Measurements from ENCODE around the gene NPAS2. TPM values are rescaled to one million over a fixed set of nuclear protein-coding genes. Genes with fewer than 3 reads are reported as not detected.

Gene NPAS2
- polyA plus RNA-seq, 1 donor (not counting 4 experiments of a cell fraction or from before 2014, with no cell fraction given) = 17.7 TPM

- H3K27ac ChIP-seq (ENCODE audit: control insufficient read depth, insufficient read depth, low read length) = no peak overlapping the region
- FAIRE-seq = no peak
Observed at GRCh38 chr2:100859902-100860301, 40.0 kb downstream of the NPAS2 start.

GRCh38 chr2:100861340-100861739, 41.4 kb downstream of the NPAS2 start:
- no peaks in the 10 kb centered on the region for H4K20me1 ChIP-seq (ENCODE audit: control insufficient read depth, extremely low read depth, insufficient read depth, low read length)
- no peak overlapping the region for H3K4me3 ChIP-seq (ENCODE audit: control insufficient read depth in 2 of 3, extremely low read depth in 1 of 3, insufficient read depth in 2 of 3, low read depth in 1 of 3, low read length in 3 of 3)
- peaks cover 38% of the 10 kb centered on the region for H3K79me2 ChIP-seq (ENCODE audit: control insufficient read depth, insufficient read depth, low read length)
- no peaks in the 10 kb centered on the region for H3K9me3 ChIP-seq (ENCODE audit: control insufficient read depth, low read depth, low read length)
- H3K27ac ChIP-seq (ENCODE audit: control insufficient read depth, insufficient read depth, low read length) = no peak overlapping the region
- no peak overlapping the region for H2AFZ ChIP-seq (ENCODE audit: control insufficient read depth, low read length)
- dilution Hi-C loops (cut with MboI; ENCODE audit: extremely low pct_ligation_motif_present, low sequenced_read_pairs) = no loop called here
- FAIRE-seq = no peak
- DNase-seq (ENCODE audit: low read depth, low spot score) = no peak
- no peaks in the 10 kb centered on the region for H3K27me3 ChIP-seq (ENCODE audit: control insufficient read depth, extremely low read depth, insufficient read depth, low read length)
- peaks cover 4% of the 10 kb centered on the region for H3K4me1 ChIP-seq (ENCODE audit: control insufficient read depth, extremely low read depth, insufficient read depth, low read length)
- no peaks in the 10 kb centered on the region for H3K9me1 ChIP-seq (ENCODE audit: control insufficient read depth, extremely low read depth, insufficient read depth, low read length)
- no peak overlapping the region for H3K9ac ChIP-seq (ENCODE audit: control insufficient read depth, extremely low read depth, insufficient read depth, low read length)
- TF ChIP-seq CTCF (optimal IDR thresholded peaks at IDR 0.05 in 1 of 3, IDR thresholded peaks at IDR 0.05 in 1 of 3, conservative IDR thresholded peaks at IDR 0.05 in 1 of 3; ENCODE audit: extremely low read depth in 1 of 3, insufficient read depth in 2 of 3, low read length in 3 of 3) (no peak), EZH2 (IDR thresholded peaks at IDR 0.05; ENCODE audit: low read length) (no peak)
- H3K36me3 ChIP-seq (ENCODE audit: control insufficient read depth in 2 of 2, extremely low read depth in 1 of 2, insufficient read depth in 2 of 2, low read length in 2 of 2) = peaks cover 0 to 4% of the 10 kb centered on the region in 2 experiments
- H3K4me2 ChIP-seq (ENCODE audit: control insufficient read depth, extremely low read depth, insufficient read depth, low read depth, low read length) = no peak overlapping the region

More at GRCh38 chr2:100859902-100860301, 40.0 kb downstream of the NPAS2 start:
- H3K9me1 ChIP-seq (ENCODE audit: control insufficient read depth, extremely low read depth, insufficient read depth, low read length) = no peaks in the 10 kb centered on the region
- H3K79me2 ChIP-seq (ENCODE audit: control insufficient read depth, insufficient read depth, low read length) = peaks cover 44% of the 10 kb centered on the region
- H3K9ac ChIP-seq (ENCODE audit: control insufficient read depth, extremely low read depth, insufficient read depth, low read length) = no peak overlapping the region
- DNase-seq (ENCODE audit: low read depth, low spot score) = no peak
- H3K36me3 ChIP-seq (ENCODE audit: control insufficient read depth in 2 of 2, extremely low read depth in 1 of 2, insufficient read depth in 2 of 2, low read length in 2 of 2) = no peaks in the 10 kb centered on the region
- peaks cover 4% of the 10 kb centered on the region for H3K4me1 ChIP-seq (ENCODE audit: control insufficient read depth, extremely low read depth, insufficient read depth, low read length)
- no peak overlapping the region for H3K4me2 ChIP-seq (ENCODE audit: control insufficient read depth, extremely low read depth, insufficient read depth, low read depth, low read length)
- H4K20me1 ChIP-seq (ENCODE audit: control insufficient read depth, extremely low read depth, insufficient read depth, low read length) = no peaks in the 10 kb centered on the region
- no peak overlapping the region for H2AFZ ChIP-seq (ENCODE audit: control insufficient read depth, low read length)
- no peaks in the 10 kb centered on the region for H3K27me3 ChIP-seq (ENCODE audit: control insufficient read depth, extremely low read depth, insufficient read depth, low read length)
- no peaks in the 10 kb centered on the region for H3K9me3 ChIP-seq (ENCODE audit: control insufficient read depth, low read depth, low read length)
- dilution Hi-C loops (cut with MboI; ENCODE audit: extremely low pct_ligation_motif_present, low sequenced_read_pairs) = no loop called here
- H3K4me3 ChIP-seq (ENCODE audit: control insufficient read depth in 2 of 3, extremely low read depth in 1 of 3, insufficient read depth in 2 of 3, low read depth in 1 of 3, low read length in 3 of 3) = no peak overlapping the region
- TF ChIP-seq EZH2 (IDR thresholded peaks at IDR 0.05; ENCODE audit: low read length) (no peak), CTCF (optimal IDR thresholded peaks at IDR 0.05 in 1 of 3, IDR thresholded peaks at IDR 0.05 in 1 of 3, conservative IDR thresholded peaks at IDR 0.05 in 1 of 3; ENCODE audit: extremely low read depth in 1 of 3, insufficient read depth in 2 of 3, low read length in 3 of 3) (no peak)

Data from keratinocyte (primary cell).